Stimulated activated effector memory CD8-positive, alpha-beta T cell treated with anti-CD3 and anti-CD28 coated beads, Interleukin-12 subunit alpha, Interleukin-12 subunit beta, amount 100 ng/mL, for 72 hours (primary cell): ENCODE results near the gene TMEM156.
"Not testable (repeated sequence)": the region's sequence is repeated elsewhere in the genome, so short reads cannot be mapped to it uniquely, and the experiment has no call there.

ENCODE experiments used
- ATAC-seq: fragments of 150-1000 bp; cut with Tn5 transposase; 2 replicates; pipeline ENCODE4 v1.10.0; 2021
- DNase-seq, 2 donors: peaks; one replicate each; pipeline ENCODE4 v3.0.0; 2021 to 2022; ENCODE audit warnings: low spot score in 2 of 2
- H3K27ac Mint-ChIP-seq: one replicate; pipeline ENCODE4 v1.8.0; 2022; ENCODE audit warnings: mild to moderate bottlenecking, mixed read lengths
- H3K36me3 Mint-ChIP-seq: one replicate; pipeline ENCODE4 v1.8.0; 2022; ENCODE audit warnings: mild to moderate bottlenecking, mixed read lengths
- H3K4me1 Mint-ChIP-seq: one replicate; pipeline ENCODE4 v1.8.0; 2022; ENCODE audit warnings: mixed read lengths
- H3K4me3 Mint-ChIP-seq: one replicate; pipeline ENCODE4 v1.8.0; 2022; ENCODE audit warnings: mild to moderate bottlenecking, mixed read lengths
- H3K9me3 Mint-ChIP-seq: one replicate; pipeline ENCODE4 v1.8.0; 2022; ENCODE audit warnings: mixed read lengths

TMEM156 gene

GRCh38 chr4:38964942-38965775 is 67.0 kb downstream of the TMEM156 start:
- H3K4me3 Mint-ChIP-seq = no peak overlapping the region
- no peak overlapping the region for H3K27ac Mint-ChIP-seq
- H3K36me3 Mint-ChIP-seq = peaks cover 17% of the 10 kb centered on the region
- no peaks in the 10 kb centered on the region for H3K4me1 Mint-ChIP-seq
- DNase-seq (no peak), ATAC-seq (no peak)
- peaks cover 6% of the 10 kb centered on the region for H3K9me3 Mint-ChIP-seq

GRCh38 chr4:38959248-38959647 is 73.0 kb downstream of the TMEM156 start:
- H3K9me3 Mint-ChIP-seq, ATAC-seq, DNase-seq, H3K36me3 Mint-ChIP-seq, H3K27ac Mint-ChIP-seq, H3K4me3 Mint-ChIP-seq, H3K4me1 Mint-ChIP-seq: not testable (repeated sequence)

GRCh38 chr4:38958453-38959190 is 73.6 kb downstream of the TMEM156 start:
- H3K27ac Mint-ChIP-seq = no peak overlapping the region
- ATAC-seq = peak; percentile 42

GRCh38 chr4:38957893-38958292 is 74.3 kb downstream of the TMEM156 start:
- Mint-ChIP-seq H3K27ac (no peak overlapping the region), H3K36me3 (no peaks in the 10 kb centered on the region), H3K4me3 (no peak overlapping the region), H3K9me3 (peaks cover 9% of the 10 kb centered on the region), H3K4me1 (no peaks in the 10 kb centered on the region)
- DNase-seq (no peak), ATAC-seq (peak; percentile 70)

More at GRCh38 chr4:38958453-38959190, 73.6 kb downstream of the TMEM156 start:
- Mint-ChIP-seq H3K9me3 (peaks cover 9% of the 10 kb centered on the region), H3K4me1 (no peaks in the 10 kb centered on the region), H3K36me3 (no peaks in the 10 kb centered on the region), H3K4me3 (no peak overlapping the region)
- no peak for DNase-seq

GRCh38 chr4:38957261-38957815 is 74.9 kb downstream of the TMEM156 start:
- peaks cover 9% of the 10 kb centered on the region for H3K9me3 Mint-ChIP-seq
- no peaks in the 10 kb centered on the region for H3K4me1 Mint-ChIP-seq
- ATAC-seq = no peak
- no peaks in the 10 kb centered on the region for H3K36me3 Mint-ChIP-seq
- no peak for DNase-seq
- H3K4me3 Mint-ChIP-seq = no peak overlapping the region
- no peak overlapping the region for H3K27ac Mint-ChIP-seq

- no peak overlapping the region for H3K4me3 Mint-ChIP-seq
- no peaks in the 10 kb centered on the region for H3K4me1 Mint-ChIP-seq
- ATAC-seq (no peak), DNase-seq (no peak)
- no peaks in the 10 kb centered on the region for H3K36me3 Mint-ChIP-seq
- peaks cover 3% of the 10 kb centered on the region for H3K9me3 Mint-ChIP-seq
- no peak overlapping the region for H3K27ac Mint-ChIP-seq
Observed at GRCh38 chr4:38955957-38956356, 76.3 kb downstream of the TMEM156 start.

- Mint-ChIP-seq H3K9me3 (peaks cover 3% of the 10 kb centered on the region), H3K4me1 (peaks cover 10% of the 10 kb centered on the region), H3K4me3 (no peak overlapping the region), H3K36me3 (no peaks in the 10 kb centered on the region), H3K27ac (no peak overlapping the region)
- ATAC-seq (no peak), DNase-seq (no peak)
Observed at GRCh38 chr4:38954727-38955126, 77.5 kb downstream of the TMEM156 start.

GRCh38 chr4:38952017-38952416 is 80.2 kb downstream of the TMEM156 start:
- no peak for ATAC-seq
- Mint-ChIP-seq H3K36me3 (no peaks in the 10 kb centered on the region), H3K4me3 (no peak overlapping the region), H3K9me3 (no peaks in the 10 kb centered on the region), H3K4me1 (peaks cover 15% of the 10 kb centered on the region), H3K27ac (no peak overlapping the region)
- DNase-seq = no peak

GRCh38 chr4:38951598-38951997 is 80.6 kb downstream of the TMEM156 start:
- peaks cover 15% of the 10 kb centered on the region for H3K4me1 Mint-ChIP-seq
- no peak overlapping the region for H3K4me3 Mint-ChIP-seq
- H3K27ac Mint-ChIP-seq = no peak overlapping the region
- no peaks in the 10 kb centered on the region for H3K36me3 Mint-ChIP-seq
- H3K9me3 Mint-ChIP-seq = no peaks in the 10 kb centered on the region
- ATAC-seq = no peak
- DNase-seq = no peak

GRCh38 chr4:38950734-38951133 is 81.5 kb downstream of the TMEM156 start:
- Mint-ChIP-seq H3K4me3 (no peak overlapping the region), H3K4me1 (peaks cover 15% of the 10 kb centered on the region), H3K27ac (no peak overlapping the region), H3K36me3 (no peaks in the 10 kb centered on the region), H3K9me3 (no peaks in the 10 kb centered on the region)
- no peak for DNase-seq
- ATAC-seq = no peak

- Mint-ChIP-seq H3K36me3 (no peaks in the 10 kb centered on the region), H3K9me3 (no peaks in the 10 kb centered on the region), H3K4me3 (no peak overlapping the region), H3K4me1 (peaks cover 15% of the 10 kb centered on the region), H3K27ac (no peak overlapping the region)
- DNase-seq = no peak
- ATAC-seq = no peak
Observed at GRCh38 chr4:38950159-38950558, 82.0 kb downstream of the TMEM156 start.

- ATAC-seq (peak; percentile 96), DNase-seq (no peak)
- H3K4me3 Mint-ChIP-seq = no peak overlapping the region
Observed at GRCh38 chr4:38949411-38950051, 82.7 kb downstream of the TMEM156 start.

GRCh38 chr4:38948551-38948950 is 83.7 kb downstream of the TMEM156 start:
- Mint-ChIP-seq H3K36me3 (no peaks in the 10 kb centered on the region), H3K9me3 (no peaks in the 10 kb centered on the region), H3K4me1 (peaks cover 15% of the 10 kb centered on the region), H3K4me3 (no peak overlapping the region), H3K27ac (no peak overlapping the region)
- ATAC-seq (no peak), DNase-seq (no peak)

More at GRCh38 chr4:38949411-38950051, 82.7 kb downstream of the TMEM156 start:
- Mint-ChIP-seq H3K9me3 (no peaks in the 10 kb centered on the region), H3K27ac (peak overlapping the region; percentile 10), H3K4me1 (peaks cover 15% of the 10 kb centered on the region), H3K36me3 (no peaks in the 10 kb centered on the region)

- Mint-ChIP-seq H3K4me3 (no peak overlapping the region), H3K9me3 (no peaks in the 10 kb centered on the region), H3K36me3 (no peaks in the 10 kb centered on the region), H3K27ac (peak overlapping the region; percentile 33), H3K4me1 (peaks cover 15% of the 10 kb centered on the region)
- DNase-seq = no peak
- no peak for ATAC-seq
Observed at GRCh38 chr4:38946919-38947318, 85.3 kb downstream of the TMEM156 start.

GRCh38 chr4:38944440-38944839 is 87.8 kb downstream of the TMEM156 start:
- ATAC-seq (no peak), DNase-seq (no peak)
- H3K4me1 Mint-ChIP-seq = peaks cover 2% of the 10 kb centered on the region
- no peak overlapping the region for H3K27ac Mint-ChIP-seq
- no peaks in the 10 kb centered on the region for H3K36me3 Mint-ChIP-seq
- H3K4me3 Mint-ChIP-seq = no peak overlapping the region
- H3K9me3 Mint-ChIP-seq = no peaks in the 10 kb centered on the region
